Breast epithelium (tissue), 3 donors: ENCODE data around the gene COLEC11.

ENCODE experiments used
- CTCF ChIP-seq, 3 donors: fragments of 450-650 bp; IDR thresholded peaks; one replicate each; pipeline ENCODE4 v1.5.1; 2016 to 2017; ENCODE audit warnings: antibody characterized with exemption in 3 of 3, mild to moderate bottlenecking in 3 of 3, moderate library complexity in 3 of 3
- POLR2A ChIP-seq: fragments of 450-650 bp; IDR thresholded peaks from one replicate; pipeline ENCODE4 v1.6.1; 2016; ENCODE audit warnings: antibody characterized with exemption, mild to moderate bottlenecking, moderate library complexity
- POLR2AphosphoS5 ChIP-seq, 3 donors: sonication (generic); formaldehyde crosslinking; IDR thresholded peaks; one replicate each; pipeline ENCODE4 v1.6.1; 2017; ENCODE audit warnings: antibody characterized with exemption in 3 of 3

GRCh38 chr2:3664925-3665324 lies 70.0 kb downstream of the COLEC11 start:
- TF ChIP-seq CTCF (IDR thresholded peaks at IDR 0.05) = no peak
- TF ChIP-seq POLR2AphosphoS5 (IDR thresholded peaks at IDR 0.05) = no peak
- no peak for TF ChIP-seq POLR2A
